HepG2 (cell line): ENCODE measurements around the gene GPER1. TPM values are rescaled to one million over a fixed set of nuclear protein-coding genes. Genes with fewer than 3 reads are reported as not detected.
A peak's percentile ranks its signal among the peaks of the same experiment; 100 is the strongest.

Experiments
- ETV5 ChIP-seq: IDR thresholded peaks from 2 replicates; pipeline ENCODE4 v1.6.1; 2018; ENCODE audit warnings: missing biosample characterization, missing genetic modification reagents, inconsistent platforms, borderline replicate concordance
- EZH2 ChIP-seq: conservative IDR thresholded peaks from 2 replicates; pipeline ENCODE4 v1.6.1; 2012; ENCODE audit warnings: mild to moderate bottlenecking, low read depth, low read length, moderate library complexity
- FOXP1 ChIP-seq, 2 experiments: fragments of 450-650 bp in 1 of 2; IDR thresholded peaks; 2 replicates each; pipeline ENCODE4 v1.6.1; 2017 to 2018; ENCODE audit warnings: antibody characterized with exemption in 1 of 2
- HOXA9 ChIP-seq: sonication (generic); formaldehyde crosslinking; IDR thresholded peaks from 2 replicates; pipeline ENCODE4 v1.8.1; 2022; ENCODE audit warnings: missing genetic modification reagents, mild to moderate bottlenecking, moderate library complexity, borderline replicate concordance
- KAT8 ChIP-seq: IDR thresholded peaks from 2 replicates; pipeline ENCODE4 v1.6.1; 2016; ENCODE audit warnings: missing genetic modification reagents, missing compliant biosample characterization
- SMARCC2 ChIP-seq: fragments of 450-650 bp; IDR thresholded peaks from 2 replicates; pipeline ENCODE4 v1.6.1; 2017; ENCODE audit warnings: antibody characterized with exemption, mild to moderate bottlenecking
- SOX6 ChIP-seq, 2 experiments: fragments of 450-650 bp in 1 of 2; sonication (generic) in 1 of 2; formaldehyde crosslinking in 1 of 2; IDR thresholded peaks; 2 replicates each; pipeline versions ENCODE4 v1.4.0 to v1.6.1; 2017 to 2020; ENCODE audit warnings: antibody characterized with exemption in 1 of 2, mild to moderate bottlenecking in 1 of 2, missing genetic modification reagents in 1 of 2
- SYNCRIP ChIP-seq: fragments of 200-400 bp; formaldehyde crosslinking; IDR thresholded peaks from 2 replicates; pipeline ENCODE4 v1.6.1; 2018; ENCODE audit warnings: mild to moderate bottlenecking, low read depth, low read length; ENCODE audit not compliant: insufficient read depth
- ZFP36 ChIP-seq: fragments of 150-350 bp; IDR thresholded peaks from 2 replicates; pipeline ENCODE4 v1.6.1; 2018; ENCODE audit warnings: borderline replicate concordance, low read length, low read depth; ENCODE audit not compliant: partially characterized antibody
- ZNF136 ChIP-seq: sonication (generic); formaldehyde crosslinking; IDR thresholded peaks from 2 replicates; pipeline ENCODE4 v1.8.1; 2022; ENCODE audit warnings: low read depth, mild to moderate bottlenecking, moderate library complexity, missing genetic modification reagents
- ZNF138 ChIP-seq: sonication (generic); formaldehyde crosslinking; IDR thresholded peaks from 2 replicates; pipeline ENCODE4 v1.5.0; 2020; ENCODE audit warnings: mild to moderate bottlenecking, low read depth, missing genetic modification reagents
- ZNF570 ChIP-seq: sonication (generic); formaldehyde crosslinking; IDR thresholded peaks from 2 replicates; pipeline ENCODE4 v1.4.0; 2020; ENCODE audit warnings: mild to moderate bottlenecking, missing genetic modification reagents, borderline replicate concordance
- ZNF746 ChIP-seq: sonication (generic); formaldehyde crosslinking; IDR thresholded peaks from 2 replicates; pipeline ENCODE4 v1.8.0; 2022; ENCODE audit warnings: mild to moderate bottlenecking, missing genetic modification reagents
- ZNF782 ChIP-seq: sonication (generic); formaldehyde crosslinking; IDR thresholded peaks from 2 replicates; pipeline ENCODE4 v1.4.0; 2020; ENCODE audit warnings: missing genetic modification reagents, mild to moderate bottlenecking, borderline replicate concordance
- ZNF816 ChIP-seq: sonication (generic); formaldehyde crosslinking; IDR thresholded peaks from 2 replicates; pipeline ENCODE4 v1.8.0; 2022; ENCODE audit warnings: missing genetic modification reagents, mild to moderate bottlenecking, borderline replicate concordance
- ZSCAN12 ChIP-seq: sonication (generic); formaldehyde crosslinking; IDR thresholded peaks from 2 replicates; pipeline ENCODE4 v1.9.0; 2021; ENCODE audit warnings: mild to moderate bottlenecking, missing genetic modification reagents
- ZSCAN31 ChIP-seq: sonication (generic); formaldehyde crosslinking; IDR thresholded peaks from 2 replicates; pipeline ENCODE4 v1.5.0; 2020; ENCODE audit warnings: low read depth, mild to moderate bottlenecking, missing genetic modification reagents
- polyA plus RNA-seq, 8 experiments: library from polyadenylated mRNA; depleted of rRNA in 3 of 8; stranded (reverse) in 7 of 8; unstranded in 1 of 8; fragments of >200 nt; fragmentation: Illumina TruSeq in 4 of 8; extraction: Trizol in 4 of 8; gene quantifications; 2 replicates each; pipeline versions ENCODE4 v1.2.1 to v1.2.3, GENCODE V29; 2011 to 2016; ENCODE audit warnings: low read depth in 4 of 8, missing spikeins in 1 of 8, mixed read lengths in 1 of 8; ENCODE audit not compliant: insufficient read depth in 1 of 8
- total RNA-seq, 5 experiments: library from RNA; depleted of rRNA; stranded (reverse); fragments of >200 nt; fragmentation: Illumina TruSeq; extraction: Trizol; gene quantifications; 2 replicates each; pipeline ENCODE4 v1.2.3, GENCODE V29; 2016; ENCODE audit warnings: low read depth in 1 of 5
- TF ChIP-seq, protein P1 (sequence below): sonication (generic); formaldehyde crosslinking; IDR thresholded peaks from 2 replicates; pipeline ENCODE4 v1.8.1; 2022; ENCODE audit warnings: low read depth, mild to moderate bottlenecking, missing genetic modification reagents
- TF ChIP-seq, protein P2 (sequence below): sonication (generic); formaldehyde crosslinking; IDR thresholded peaks from 2 replicates; pipeline ENCODE4 v1.4.0; 2020; ENCODE audit warnings: missing genetic modification reagents
- TF ChIP-seq, protein P3 (sequence below): sonication (generic); formaldehyde crosslinking; IDR thresholded peaks from 2 replicates; pipeline ENCODE4 v1.4.0; 2020; ENCODE audit warnings: mild to moderate bottlenecking, missing genetic modification reagents
- TF ChIP-seq, protein P4 (sequence below): sonication (generic); formaldehyde crosslinking; conservative IDR thresholded peaks from 2 replicates; pipeline ENCODE4 v1.4.0; 2020; ENCODE audit warnings: missing genetic modification reagents

The GPER1 gene
- total and polyA plus RNA-seq, 2 of the 13 experiments (the other 11 are each of a cell fraction or from before 2014, with no cell fraction given) = 12.7 to 19.7 TPM

DNA sequence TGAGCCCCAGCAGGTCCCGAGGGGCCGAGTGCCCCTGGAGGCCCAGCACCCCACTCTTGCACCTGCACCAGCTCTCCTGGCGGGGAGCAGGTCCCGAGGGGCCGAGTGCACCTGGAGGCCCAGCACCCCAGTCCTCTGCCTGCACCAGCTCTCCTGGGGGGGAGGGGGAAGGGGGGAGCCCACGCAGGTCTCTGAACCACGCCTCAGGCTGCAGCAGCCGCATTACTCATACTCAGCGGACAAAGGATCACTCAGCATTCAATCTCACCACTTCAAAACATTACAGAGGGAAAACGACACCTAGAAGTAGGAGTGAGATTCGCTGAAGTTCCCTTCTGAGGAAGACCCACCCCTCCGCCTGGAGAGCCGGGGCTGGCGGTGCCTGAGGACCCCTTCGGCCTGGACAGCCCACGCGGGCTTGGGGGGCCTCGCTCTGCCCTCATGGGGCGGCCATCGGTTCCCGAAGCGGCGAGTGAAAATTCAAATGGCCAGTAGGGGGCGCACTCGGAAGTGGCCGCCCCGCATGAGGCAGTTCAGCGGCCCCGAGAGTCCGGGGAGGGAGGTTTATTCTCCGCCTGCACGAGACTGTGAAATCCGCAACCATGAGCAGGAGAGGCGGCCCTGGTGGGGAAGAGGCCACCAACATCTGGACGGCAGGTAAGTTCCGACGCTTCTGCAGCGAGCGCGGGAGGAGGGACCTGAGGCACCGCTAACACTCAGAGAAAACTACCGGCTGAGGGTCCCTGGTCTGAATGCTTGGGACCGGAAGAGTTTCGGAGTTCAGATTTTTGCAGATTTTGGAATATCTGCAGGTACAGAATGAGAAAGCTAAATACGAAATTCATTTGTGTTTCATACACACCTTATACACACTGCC, 1.1 kb upstream of the GPER1 start (continued):
- TF ChIP-seq SOX6 (IDR thresholded peaks at IDR 0.05) = no peak
- peak; percentile 36; the same call in 1 of the 2 replicates for TF ChIP-seq SOX6 (CRISPR knock-in tag; IDR thresholded peaks at IDR 0.05)
- TF ChIP-seq, protein P1, sequence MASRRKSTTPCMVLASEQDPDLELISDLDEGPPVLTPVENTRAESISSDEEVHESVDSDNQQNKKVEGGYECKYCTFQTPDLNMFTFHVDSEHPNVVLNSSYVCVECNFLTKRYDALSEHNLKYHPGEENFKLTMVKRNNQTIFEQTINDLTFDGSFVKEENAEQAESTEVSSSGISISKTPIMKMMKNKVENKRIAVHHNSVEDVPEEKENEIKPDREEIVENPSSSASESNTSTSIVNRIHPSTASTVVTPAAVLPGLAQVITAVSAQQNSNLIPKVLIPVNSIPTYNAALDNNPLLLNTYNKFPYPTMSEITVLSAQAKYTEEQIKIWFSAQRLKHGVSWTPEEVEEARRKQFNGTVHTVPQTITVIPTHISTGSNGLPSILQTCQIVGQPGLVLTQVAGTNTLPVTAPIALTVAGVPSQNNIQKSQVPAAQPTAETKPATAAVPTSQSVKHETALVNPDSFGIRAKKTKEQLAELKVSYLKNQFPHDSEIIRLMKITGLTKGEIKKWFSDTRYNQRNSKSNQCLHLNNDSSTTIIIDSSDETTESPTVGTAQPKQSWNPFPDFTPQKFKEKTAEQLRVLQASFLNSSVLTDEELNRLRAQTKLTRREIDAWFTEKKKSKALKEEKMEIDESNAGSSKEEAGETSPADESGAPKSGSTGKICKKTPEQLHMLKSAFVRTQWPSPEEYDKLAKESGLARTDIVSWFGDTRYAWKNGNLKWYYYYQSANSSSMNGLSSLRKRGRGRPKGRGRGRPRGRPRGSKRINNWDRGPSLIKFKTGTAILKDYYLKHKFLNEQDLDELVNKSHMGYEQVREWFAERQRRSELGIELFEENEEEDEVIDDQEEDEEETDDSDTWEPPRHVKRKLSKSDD (CRISPR knock-in tag) = peak; percentile 66; the same call in 1 of the 2 replicates
- TF ChIP-seq ZNF570 (CRISPR knock-in tag) = no peak
- TF ChIP-seq SMARCC2 = no peak
- no peak for TF ChIP-seq EZH2
- TF ChIP-seq ZFP36 = no peak
- TF ChIP-seq, protein P2, sequence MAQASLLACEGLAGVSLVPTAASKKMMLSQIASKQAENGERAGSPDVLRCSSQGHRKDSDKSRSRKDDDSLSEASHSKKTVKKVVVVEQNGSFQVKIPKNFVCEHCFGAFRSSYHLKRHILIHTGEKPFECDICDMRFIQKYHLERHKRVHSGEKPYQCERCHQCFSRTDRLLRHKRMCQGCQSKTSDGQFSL (CRISPR knock-in tag) = peak; percentile 42; the same call in 1 of the 2 replicates
- TF ChIP-seq ZNF138 (CRISPR knock-in tag) = no peak
- TF ChIP-seq, protein P3, sequence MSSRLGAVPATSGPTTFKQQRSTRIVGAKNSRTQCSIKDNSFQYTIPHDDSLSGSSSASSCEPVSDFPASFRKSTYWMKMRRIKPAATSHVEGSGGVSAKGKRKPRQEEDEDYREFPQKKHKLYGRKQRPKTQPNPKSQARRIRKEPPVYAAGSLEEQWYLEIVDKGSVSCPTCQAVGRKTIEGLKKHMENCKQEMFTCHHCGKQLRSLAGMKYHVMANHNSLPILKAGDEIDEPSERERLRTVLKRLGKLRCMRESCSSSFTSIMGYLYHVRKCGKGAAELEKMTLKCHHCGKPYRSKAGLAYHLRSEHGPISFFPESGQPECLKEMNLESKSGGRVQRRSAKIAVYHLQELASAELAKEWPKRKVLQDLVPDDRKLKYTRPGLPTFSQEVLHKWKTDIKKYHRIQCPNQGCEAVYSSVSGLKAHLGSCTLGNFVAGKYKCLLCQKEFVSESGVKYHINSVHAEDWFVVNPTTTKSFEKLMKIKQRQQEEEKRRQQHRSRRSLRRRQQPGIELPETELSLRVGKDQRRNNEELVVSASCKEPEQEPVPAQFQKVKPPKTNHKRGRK = no peak
- TF ChIP-seq ZSCAN31 (CRISPR knock-in tag) = peak; percentile 62; the same call in 1 of the 2 replicates
- no peak for TF ChIP-seq FOXP1 (IDR thresholded peaks at IDR 0.05)
- TF ChIP-seq FOXP1 (CRISPR knock-in tag; IDR thresholded peaks at IDR 0.05) = no peak
- TF ChIP-seq ZNF136 (CRISPR knock-in tag) = 0 out of 2 replicates have a peak, but pooled peaks have one; percentile 56
- peak; percentile 87; the same call in 1 of the 2 replicates for TF ChIP-seq KAT8 (CRISPR knock-in tag)
- no peak for TF ChIP-seq ZSCAN12 (CRISPR knock-in tag)
- TF ChIP-seq SYNCRIP = no peak
- TF ChIP-seq ETV5 (CRISPR knock-in tag) = 0 out of 2 replicates have a peak, but pooled peaks have one; percentile 48
- TF ChIP-seq, protein P4, sequence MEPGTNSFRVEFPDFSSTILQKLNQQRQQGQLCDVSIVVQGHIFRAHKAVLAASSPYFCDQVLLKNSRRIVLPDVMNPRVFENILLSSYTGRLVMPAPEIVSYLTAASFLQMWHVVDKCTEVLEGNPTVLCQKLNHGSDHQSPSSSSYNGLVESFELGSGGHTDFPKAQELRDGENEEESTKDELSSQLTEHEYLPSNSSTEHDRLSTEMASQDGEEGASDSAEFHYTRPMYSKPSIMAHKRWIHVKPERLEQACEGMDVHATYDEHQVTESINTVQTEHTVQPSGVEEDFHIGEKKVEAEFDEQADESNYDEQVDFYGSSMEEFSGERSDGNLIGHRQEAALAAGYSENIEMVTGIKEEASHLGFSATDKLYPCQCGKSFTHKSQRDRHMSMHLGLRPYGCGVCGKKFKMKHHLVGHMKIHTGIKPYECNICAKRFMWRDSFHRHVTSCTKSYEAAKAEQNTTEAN (CRISPR knock-in tag) = no peak
- TF ChIP-seq ZNF782 (CRISPR knock-in tag) = no peak
- TF ChIP-seq ZNF746 (CRISPR knock-in tag) = no peak
- no peak for TF ChIP-seq HOXA9 (CRISPR knock-in tag)
- TF ChIP-seq ZNF816 = peak; percentile 71; the same call in 1 of the 2 replicates
